GM21786 (cell line): ENCODE data around the gene GUCY1A1.

Source experiments
- ATAC-seq: cut with Tn5 transposase; IDR thresholded peaks from one replicate; pipeline ENCODE4 v1.9.1; 2021; ENCODE audit not compliant: unreplicated experiment

GUCY1A1 gene

GRCh38 chr4:155772459-155773195, 106.0 kb downstream of the GUCY1A1 start:
- ATAC-seq, result no peak

GRCh38 chr4:155773196-155773800, 106.7 kb downstream of the GUCY1A1 start:
- no peak for ATAC-seq

- ATAC-seq, result no peak
These were observed 107.4 kb downstream of the GUCY1A1 start for GRCh38 chr4:155774033-155774432.

- ATAC-seq, result no peak
These were observed 111.5 kb downstream of the GUCY1A1 start for GRCh38 chr4:155777971-155778735.

GRCh38 chr4:155780775-155781174, 114.1 kb downstream of the GUCY1A1 start:
- ATAC-seq, result no peak

GRCh38 chr4:155781249-155781831, 114.7 kb downstream of the GUCY1A1 start:
- no peak for ATAC-seq
